DND-41 (cell line): ENCODE measurements around the gene MYL3.

Source experiments
- EZH2 ChIP-seq: IDR thresholded peaks from 3 replicates; pipeline ENCODE4 v1.6.1; 2012; ENCODE audit warnings: borderline replicate concordance, low read depth, mild to moderate bottlenecking, moderate library complexity, low read length, inconsistent platforms; ENCODE audit not compliant: severe bottlenecking
- TF ChIP-seq, protein P1 (sequence below): IDR thresholded peaks from 2 replicates; pipeline ENCODE4 v1.5.1; 2012; ENCODE audit warnings: borderline replicate concordance, low read length, moderate library complexity, mild to moderate bottlenecking; ENCODE audit not compliant: poor library complexity, severe bottlenecking; ENCODE audit errors: extremely low read depth

DNA sequence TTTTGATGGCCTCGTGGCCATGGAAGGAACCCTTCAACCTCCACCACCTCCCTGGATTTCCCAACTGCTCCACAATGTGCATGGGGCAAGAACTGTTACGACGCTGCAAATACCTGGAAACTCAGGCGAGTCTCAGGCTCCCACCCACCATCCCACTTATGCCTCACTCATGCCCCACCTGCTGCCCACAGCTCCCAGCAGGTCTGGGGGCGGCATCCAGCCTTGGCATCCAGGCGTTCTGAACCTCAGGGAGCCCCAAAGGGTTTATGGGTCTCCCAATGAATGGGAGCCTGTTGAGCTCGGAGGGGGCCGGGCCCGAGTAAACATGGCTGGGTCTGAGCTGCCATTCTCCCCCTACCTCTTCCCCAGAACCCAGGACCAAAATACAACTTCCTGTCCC lies 12.3 kb upstream of the MYL3 start:
- TF ChIP-seq, protein P1, sequence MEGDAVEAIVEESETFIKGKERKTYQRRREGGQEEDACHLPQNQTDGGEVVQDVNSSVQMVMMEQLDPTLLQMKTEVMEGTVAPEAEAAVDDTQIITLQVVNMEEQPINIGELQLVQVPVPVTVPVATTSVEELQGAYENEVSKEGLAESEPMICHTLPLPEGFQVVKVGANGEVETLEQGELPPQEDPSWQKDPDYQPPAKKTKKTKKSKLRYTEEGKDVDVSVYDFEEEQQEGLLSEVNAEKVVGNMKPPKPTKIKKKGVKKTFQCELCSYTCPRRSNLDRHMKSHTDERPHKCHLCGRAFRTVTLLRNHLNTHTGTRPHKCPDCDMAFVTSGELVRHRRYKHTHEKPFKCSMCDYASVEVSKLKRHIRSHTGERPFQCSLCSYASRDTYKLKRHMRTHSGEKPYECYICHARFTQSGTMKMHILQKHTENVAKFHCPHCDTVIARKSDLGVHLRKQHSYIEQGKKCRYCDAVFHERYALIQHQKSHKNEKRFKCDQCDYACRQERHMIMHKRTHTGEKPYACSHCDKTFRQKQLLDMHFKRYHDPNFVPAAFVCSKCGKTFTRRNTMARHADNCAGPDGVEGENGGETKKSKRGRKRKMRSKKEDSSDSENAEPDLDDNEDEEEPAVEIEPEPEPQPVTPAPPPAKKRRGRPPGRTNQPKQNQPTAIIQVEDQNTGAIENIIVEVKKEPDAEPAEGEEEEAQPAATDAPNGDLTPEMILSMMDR = no peak
- no peak for TF ChIP-seq EZH2
